Measurements from ENCODE around the gene STK16.

The STK16 gene

GRCh38 chr2:219220652-219221402 is 24.5 kb upstream of the STK16 start:
- Mint-ChIP-seq H3K4me3 (no peak overlapping the region), H3K27me3 (no peaks in the 10 kb centered on the region), H3K4me1 (ENCODE audit: low read depth) (peaks cover 20% of the 10 kb centered on the region), H3K9me3 (ENCODE audit: low read depth) (no peaks in the 10 kb centered on the region), H3K36me3 (peaks cover 6% of the 10 kb centered on the region), H3K27ac (no peak overlapping the region)

- peaks cover 11% of the 10 kb centered on the region for H3K36me3 Mint-ChIP-seq
- peaks cover 23% of the 10 kb centered on the region for H3K4me1 Mint-ChIP-seq (ENCODE audit: low read depth)
- H3K27me3 Mint-ChIP-seq: no peaks in the 10 kb centered on the region
- H3K27ac Mint-ChIP-seq: no peak overlapping the region
- H3K4me3 Mint-ChIP-seq: no peak overlapping the region
- H3K9me3 Mint-ChIP-seq (ENCODE audit: low read depth): no peaks in the 10 kb centered on the region
These were observed 23.2 kb upstream of the STK16 start for GRCh38 chr2:219221957-219222518.

DNA sequence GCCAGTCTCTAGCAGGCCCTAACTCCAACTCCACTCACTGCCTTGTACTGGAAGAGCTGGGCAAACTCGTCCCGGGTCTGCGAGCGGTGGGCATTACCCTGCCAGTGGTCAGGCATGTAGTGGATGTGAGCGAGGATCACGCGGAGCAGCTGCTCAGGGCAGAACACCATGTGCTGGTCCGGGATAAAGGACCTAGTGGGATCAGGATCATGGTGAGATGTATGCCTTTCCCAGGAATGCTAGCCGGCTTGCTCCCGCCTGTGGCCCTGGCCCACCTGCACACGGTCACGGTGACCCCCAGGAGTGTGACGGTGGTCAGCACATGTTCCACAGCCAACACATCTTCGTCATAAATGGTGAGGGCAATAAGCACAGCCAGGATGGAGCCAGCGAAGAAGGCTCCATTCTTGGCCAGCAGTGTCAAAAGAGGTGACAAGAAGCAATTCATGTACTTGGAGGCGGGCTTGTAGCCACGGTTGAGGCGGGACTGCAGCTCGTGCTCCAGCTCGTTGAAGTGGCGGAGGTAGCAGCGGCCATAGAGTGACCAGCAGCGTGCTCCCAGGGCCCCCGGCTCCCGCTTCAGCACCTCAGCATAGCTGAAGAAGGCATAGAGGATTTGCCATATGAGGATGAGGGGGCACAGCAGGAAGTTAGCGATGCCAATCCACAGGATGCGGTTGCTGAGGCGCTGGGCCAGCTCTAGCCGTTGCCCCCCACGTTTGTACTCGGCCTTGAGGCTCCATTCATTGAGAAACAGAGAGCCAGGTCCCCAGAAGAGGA is 21.3 kb upstream of the STK16 start:
- no peak overlapping the region for H3K4me3 Mint-ChIP-seq
- H3K9me3 Mint-ChIP-seq (ENCODE audit: low read depth): no peaks in the 10 kb centered on the region
- H3K27ac Mint-ChIP-seq: no peak overlapping the region
- H3K27me3 Mint-ChIP-seq: no peaks in the 10 kb centered on the region
- H3K36me3 Mint-ChIP-seq: peaks cover 11% of the 10 kb centered on the region
- H3K4me1 Mint-ChIP-seq (ENCODE audit: low read depth): peaks cover 30% of the 10 kb centered on the region

DNA sequence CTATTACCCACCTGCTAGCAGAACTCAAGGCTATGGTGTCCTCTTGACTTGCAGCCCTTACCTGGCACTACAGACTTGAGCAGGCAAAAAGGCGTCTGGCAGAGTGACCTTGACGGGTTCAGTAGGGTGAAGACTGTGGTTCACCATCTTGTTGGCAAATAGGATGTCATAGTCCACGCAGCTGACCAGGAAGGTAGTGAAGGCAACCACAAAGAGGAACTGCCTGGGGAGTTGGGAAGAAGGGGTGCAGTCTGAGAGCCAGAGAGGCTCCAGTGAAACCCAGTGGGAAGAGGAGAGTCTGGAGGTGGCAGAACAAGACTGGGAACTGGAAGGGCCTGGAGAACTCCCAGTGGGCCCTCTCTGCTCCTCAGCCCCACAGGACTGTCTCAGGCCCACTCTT is 19.9 kb upstream of the STK16 start:
- Mint-ChIP-seq H3K9me3 (ENCODE audit: low read depth) (no peaks in the 10 kb centered on the region), H3K27ac (no peak overlapping the region), H3K4me1 (ENCODE audit: low read depth) (peaks cover 26% of the 10 kb centered on the region), H3K4me3 (no peak overlapping the region), H3K36me3 (peaks cover 11% of the 10 kb centered on the region), H3K27me3 (no peaks in the 10 kb centered on the region)

GRCh38 chr2:219228041-219228910 is 17.0 kb upstream of the STK16 start:
- Mint-ChIP-seq H3K9me3 (ENCODE audit: low read depth) (no peaks in the 10 kb centered on the region), H3K27ac (peak overlapping the region; percentile 50), H3K4me3 (peak overlapping the region; percentile 85), H3K4me1 (ENCODE audit: low read depth) (peaks cover 50% of the 10 kb centered on the region), H3K27me3 (no peaks in the 10 kb centered on the region), H3K36me3 (peaks cover 6% of the 10 kb centered on the region)

GRCh38 chr2:219228911-219229304 is 16.4 kb upstream of the STK16 start:
- Mint-ChIP-seq H3K4me1 (ENCODE audit: low read depth) (peaks cover 56% of the 10 kb centered on the region), H3K36me3 (peaks cover 6% of the 10 kb centered on the region), H3K27ac (peak overlapping the region; percentile 6), H3K4me3 (peak overlapping the region; percentile 85), H3K9me3 (ENCODE audit: low read depth) (no peaks in the 10 kb centered on the region), H3K27me3 (no peaks in the 10 kb centered on the region)

- H3K36me3 Mint-ChIP-seq: peaks cover 6% of the 10 kb centered on the region
- H3K27me3 Mint-ChIP-seq: no peaks in the 10 kb centered on the region
- peaks cover 57% of the 10 kb centered on the region for H3K4me1 Mint-ChIP-seq (ENCODE audit: low read depth)
- peak within 1 kb of the TSS; percentile 96 for H3K4me3 Mint-ChIP-seq
- no peaks in the 10 kb centered on the region for H3K9me3 Mint-ChIP-seq (ENCODE audit: low read depth)
- peak within 1 kb of the TSS; percentile 98 for H3K27ac Mint-ChIP-seq
These were observed 15.8 kb upstream of the STK16 start, which contains the start of the genes ANKZF1 and ATG9A for GRCh38 chr2:219229305-219230058. Gene ANKZF1, plus strand, starts transcription at chr2:219229806. Its CDS starts 452 bp downstream, at chr2:219230258. Gene ATG9A, minus strand, starts transcription at chr2:219229636. Its CDS starts 1,612 bp downstream, at chr2:219228024.

GRCh38 chr2:219230059-219230540 is 15.2 kb upstream of the STK16 start:
- H3K9me3 Mint-ChIP-seq (ENCODE audit: low read depth): no peaks in the 10 kb centered on the region
- peaks cover 57% of the 10 kb centered on the region for H3K4me1 Mint-ChIP-seq (ENCODE audit: low read depth)
- H3K4me3 Mint-ChIP-seq: peak overlapping the region; percentile 96
- H3K27ac Mint-ChIP-seq: peak overlapping the region; percentile 98
- no peaks in the 10 kb centered on the region for H3K27me3 Mint-ChIP-seq
- peaks cover 4% of the 10 kb centered on the region for H3K36me3 Mint-ChIP-seq

DNA sequence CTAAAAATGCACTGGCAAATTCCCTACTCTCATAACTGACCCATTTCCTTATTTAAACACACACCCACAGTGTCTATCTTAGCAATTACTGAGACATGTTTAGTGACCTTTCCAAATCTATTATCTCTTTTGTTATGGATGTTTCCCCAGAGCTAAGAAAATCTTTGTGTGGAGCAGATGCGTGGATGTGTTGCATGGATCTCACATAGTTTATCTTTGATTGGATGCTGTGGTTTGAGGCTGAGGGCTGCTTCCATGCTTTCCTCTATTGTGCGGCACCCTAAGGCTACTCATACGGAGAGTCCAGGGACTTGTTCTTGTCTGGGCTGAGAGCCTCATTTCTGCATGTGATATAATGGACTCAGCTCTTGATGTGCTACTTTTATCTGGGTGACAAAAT is 10.9 kb upstream of the STK16 start:
- peak overlapping the region; percentile 29 for H3K27ac Mint-ChIP-seq
- peaks cover 2% of the 10 kb centered on the region for H3K36me3 Mint-ChIP-seq
- no peaks in the 10 kb centered on the region for H3K27me3 Mint-ChIP-seq
- H3K4me1 Mint-ChIP-seq (ENCODE audit: low read depth): peaks cover 35% of the 10 kb centered on the region
- H3K9me3 Mint-ChIP-seq (ENCODE audit: low read depth): no peaks in the 10 kb centered on the region
- no peak overlapping the region for H3K4me3 Mint-ChIP-seq

DNA sequence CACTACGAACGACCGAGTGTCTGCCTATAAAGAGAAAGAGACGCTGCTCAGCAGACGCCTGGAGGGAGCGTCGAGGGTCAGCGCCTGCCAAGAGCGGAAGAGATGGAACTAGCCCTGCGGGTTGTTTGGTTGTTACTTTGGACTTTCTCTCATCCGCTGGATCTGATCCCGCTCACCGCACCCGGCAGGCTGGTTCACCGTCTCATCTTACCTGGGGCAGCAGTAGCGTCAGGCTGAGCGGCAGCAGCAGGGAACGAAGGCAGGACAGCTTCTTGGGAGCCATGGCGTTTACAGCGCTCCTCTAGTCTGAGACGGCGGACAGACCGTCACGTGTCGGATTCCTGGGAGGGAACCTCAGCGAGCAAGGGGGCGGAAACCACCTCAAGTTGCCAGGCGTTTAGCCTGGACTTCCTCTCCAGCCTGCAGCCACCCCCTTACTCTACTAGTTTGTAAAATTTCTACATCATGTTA is 2.0 kb upstream of the STK16 start:
- Mint-ChIP-seq H3K27ac (no peak overlapping the region), H3K9me3 (ENCODE audit: low read depth) (no peaks in the 10 kb centered on the region), H3K36me3 (no peaks in the 10 kb centered on the region), H3K27me3 (no peaks in the 10 kb centered on the region), H3K4me1 (ENCODE audit: low read depth) (peaks cover 36% of the 10 kb centered on the region), H3K4me3 (peak overlapping the region; percentile 53)

DNA sequence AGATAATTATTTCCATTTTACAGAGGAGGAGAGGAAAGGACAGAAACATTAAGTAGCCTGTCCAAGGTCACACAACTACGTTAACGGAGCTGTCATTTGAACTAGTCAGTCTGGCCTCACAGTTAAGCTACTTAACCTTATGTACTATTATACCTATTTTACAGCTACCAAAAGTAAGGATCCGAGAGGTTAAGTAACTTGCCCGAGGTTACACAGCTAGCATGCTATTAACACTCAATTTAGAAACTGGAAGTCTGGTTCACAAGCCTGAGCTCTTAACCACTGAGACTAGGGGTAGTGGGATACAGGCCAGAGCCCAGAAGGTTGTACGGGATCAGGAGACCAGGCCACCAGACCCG is 511 bp upstream of the STK16 start:
- Mint-ChIP-seq H3K9me3 (ENCODE audit: low read depth) (no peaks in the 10 kb centered on the region), H3K36me3 (no peaks in the 10 kb centered on the region), H3K4me1 (ENCODE audit: low read depth) (peaks cover 50% of the 10 kb centered on the region), H3K27me3 (no peaks in the 10 kb centered on the region), H3K4me3 (peak overlapping the region; percentile 97), H3K27ac (peak overlapping the region; percentile 97)

DNA sequence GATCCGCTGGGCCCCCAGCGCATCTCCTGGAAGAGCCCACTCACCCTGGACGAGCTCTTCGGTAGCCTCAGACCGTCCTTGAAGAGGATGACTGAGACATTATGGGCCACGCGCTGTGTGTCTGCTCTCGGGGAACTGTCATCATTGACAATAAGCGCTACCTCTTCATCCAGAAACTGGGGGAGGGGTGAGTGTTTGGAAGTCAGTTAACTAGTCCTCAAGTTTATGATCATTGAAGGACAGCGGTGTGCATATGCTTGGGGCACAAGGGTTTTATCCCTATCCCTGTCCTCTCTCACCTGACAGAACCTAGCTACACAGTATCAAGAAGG is 586 bp downstream of the STK16 start:
- H3K36me3 Mint-ChIP-seq: peaks cover under 1% of the 10 kb centered on the region
- peaks cover 61% of the 10 kb centered on the region for H3K4me1 Mint-ChIP-seq (ENCODE audit: low read depth)
- H3K4me3 Mint-ChIP-seq: peak overlapping the region; percentile 97
- H3K27me3 Mint-ChIP-seq: no peaks in the 10 kb centered on the region
- H3K27ac Mint-ChIP-seq: peak overlapping the region; percentile 97
- no peaks in the 10 kb centered on the region for H3K9me3 Mint-ChIP-seq (ENCODE audit: low read depth)

DNA sequence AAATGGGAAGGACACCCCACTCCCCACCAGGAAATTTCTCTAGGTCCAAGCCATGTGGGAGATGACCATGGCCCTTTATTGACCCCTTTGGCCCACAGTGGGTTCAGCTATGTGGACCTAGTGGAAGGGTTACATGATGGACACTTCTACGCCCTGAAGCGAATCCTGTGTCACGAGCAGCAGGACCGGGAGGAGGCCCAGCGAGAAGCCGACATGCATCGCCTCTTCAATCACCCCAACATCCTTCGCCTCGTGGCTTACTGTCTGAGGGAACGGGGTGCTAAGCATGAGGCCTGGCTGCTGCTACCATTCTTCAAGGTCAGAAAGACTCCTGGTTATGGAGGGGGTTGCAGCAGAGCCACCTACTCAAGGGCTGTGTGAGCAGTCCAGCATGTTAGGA is 1.3 kb downstream of the STK16 start:
- peak overlapping the region; percentile 97 for H3K27ac Mint-ChIP-seq
- no peaks in the 10 kb centered on the region for H3K27me3 Mint-ChIP-seq
- peaks cover 68% of the 10 kb centered on the region for H3K4me1 Mint-ChIP-seq (ENCODE audit: low read depth)
- no peaks in the 10 kb centered on the region for H3K9me3 Mint-ChIP-seq (ENCODE audit: low read depth)
- H3K36me3 Mint-ChIP-seq: peaks cover 3% of the 10 kb centered on the region
- H3K4me3 Mint-ChIP-seq: peak overlapping the region; percentile 97

All from activated naive CD8-positive, alpha-beta T cell (primary cell).